Right lung (tissue), 5 donors: ENCODE measurements around the gene PRR9. TPM values are rescaled to one million over a fixed set of nuclear protein-coding genes. Genes with fewer than 3 reads are reported as not detected.

Source experiments
- DNase-seq, 2 donors: peaks; one replicate each; pipeline ENCODE4 v3.0.0-alpha.2; 2013
- polyA plus RNA-seq, 5 donors: library from polyadenylated mRNA; unstranded; fragments of 120-200 nt; gene quantifications; one replicate each; pipeline versions ENCODE4 v1.2.1 to v1.2.3, GENCODE V29; 2013; ENCODE audit warnings: inconsistent platforms in 1 of 5, low replicate concordance in 1 of 5; ENCODE audit not compliant: insufficient read length in 5 of 5, insufficient read depth in 1 of 5

The PRR9 gene
- polyA plus RNA-seq, 5 donors = not detected

DNA sequence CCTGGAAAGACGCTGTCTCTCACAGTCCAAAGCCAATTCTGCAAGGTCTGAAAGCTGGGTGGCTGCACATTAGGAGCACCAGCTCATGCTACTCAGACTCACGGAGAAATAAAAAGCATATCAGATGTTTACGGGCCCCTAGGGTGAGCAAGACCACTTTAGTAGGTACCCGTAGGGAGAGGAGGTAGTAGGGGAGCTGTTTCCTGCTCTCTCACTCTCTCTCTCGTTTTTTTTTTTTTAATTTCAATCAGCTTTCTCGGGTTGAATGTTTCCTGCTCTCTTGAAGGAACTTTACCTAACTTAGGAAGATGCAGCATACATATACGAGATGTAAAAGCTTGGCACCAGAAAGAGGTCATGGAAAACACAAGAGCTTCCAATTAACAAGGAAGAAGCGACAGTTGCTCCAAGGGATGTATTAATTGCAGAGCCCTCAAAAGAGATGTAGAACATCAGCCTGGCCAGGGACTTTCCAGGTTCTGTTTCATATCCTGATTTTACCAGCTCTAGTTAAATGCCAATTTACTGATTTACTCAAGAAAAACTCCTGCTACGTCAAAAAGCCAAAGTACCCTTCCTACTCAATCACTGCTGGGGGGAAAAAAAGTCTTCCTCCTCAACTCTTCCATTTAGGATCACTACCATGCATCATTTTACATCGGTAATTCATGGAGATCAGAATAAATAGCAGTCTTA is 45.2 kb downstream of the PRR9 start:
- DNase-seq = no peak

DNA sequence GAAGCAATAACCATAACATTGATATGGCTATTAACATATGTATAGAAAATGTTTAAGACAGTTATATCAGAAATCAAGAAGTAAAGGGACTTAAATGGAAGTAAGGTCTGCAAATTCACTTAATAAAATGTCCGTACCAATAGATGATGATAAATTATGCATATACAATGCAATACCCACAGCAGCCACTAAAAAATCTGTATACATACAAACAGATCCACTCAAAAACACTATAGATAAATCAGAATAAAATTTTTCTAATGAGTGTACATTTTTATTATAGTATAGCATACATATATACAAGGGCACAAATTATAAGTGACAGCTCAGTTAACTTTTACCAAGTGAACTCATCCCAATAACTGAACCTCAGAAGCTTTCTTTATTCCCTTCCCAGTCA is 48.1 kb downstream of the PRR9 start:
- DNase-seq = no peak

Other genes starting within 250 kb of the PRR9 start
- gene SPRR4, start 246.9 kb upstream of the PRR9 start, polyA plus RNA-seq = not detected
- not detected for gene SPRR1A, start 233.5 kb upstream of the PRR9 start, polyA plus RNA-seq
- gene SPRR3, start 215.8 kb upstream of the PRR9 start, polyA plus RNA-seq = under 1 TPM in 3 of 5 donors, not detected in 2; 0.21 to 0.42 (median 0.27) TPM
- gene SPRR1B, start 186.4 kb upstream of the PRR9 start, polyA plus RNA-seq = not detected
- gene SPRR2D, start 176.5 kb upstream of the PRR9 start, polyA plus RNA-seq = not detected
- gene SPRR2A, start 160.1 kb upstream of the PRR9 start, polyA plus RNA-seq = not detected
- not detected for gene SPRR2B, start 146.0 kb upstream of the PRR9 start, polyA plus RNA-seq
- gene SPRR2E, start 123.1 kb upstream of the PRR9 start, polyA plus RNA-seq = not detected
- under 1 TPM in 3 of 5 donors, not detected in 2; 0.43 to 0.70 (median 0.64) TPM for gene SPRR2F, start 104.1 kb upstream of the PRR9 start, polyA plus RNA-seq
- not detected for gene SPRR2G, start 66.7 kb upstream of the PRR9 start, polyA plus RNA-seq
- not detected for gene LELP1, start 14.2 kb upstream of the PRR9 start, polyA plus RNA-seq
- not detected for gene LORICRIN, start 42.1 kb downstream of the PRR9 start, polyA plus RNA-seq
- not detected for gene PGLYRP3, start 95.4 kb downstream of the PRR9 start, polyA plus RNA-seq
- not detected for gene PGLYRP4, start 131.3 kb downstream of the PRR9 start, polyA plus RNA-seq
- gene S100A9, start 140.3 kb downstream of the PRR9 start, polyA plus RNA-seq = 10 to 100 TPM; 17.9 to 33.5 (median 28.3) TPM
- gene S100A12, start 158.0 kb downstream of the PRR9 start, polyA plus RNA-seq = 1 to 10 TPM; 1.2 to 3.8 (median 3.0) TPM
- gene S100A8, start 173.5 kb downstream of the PRR9 start, polyA plus RNA-seq = 10 to 100 TPM; 12.1 to 30.7 (median 22.1) TPM
- not detected for gene S100A7A, start 198.9 kb downstream of the PRR9 start, polyA plus RNA-seq
- not detected for gene S100A7, start 243.1 kb downstream of the PRR9 start, polyA plus RNA-seq